ENCODE measurements around the gene ABHD11. TPM values are rescaled to one million over a fixed set of nuclear protein-coding genes. Genes with fewer than 3 reads are reported as not detected.
A peak's percentile ranks its signal among the peaks of the same experiment; 100 is the strongest.

ABHD11 gene
- total RNA-seq, 1 experiment from 2014 or later = 67.7 TPM

DNA sequence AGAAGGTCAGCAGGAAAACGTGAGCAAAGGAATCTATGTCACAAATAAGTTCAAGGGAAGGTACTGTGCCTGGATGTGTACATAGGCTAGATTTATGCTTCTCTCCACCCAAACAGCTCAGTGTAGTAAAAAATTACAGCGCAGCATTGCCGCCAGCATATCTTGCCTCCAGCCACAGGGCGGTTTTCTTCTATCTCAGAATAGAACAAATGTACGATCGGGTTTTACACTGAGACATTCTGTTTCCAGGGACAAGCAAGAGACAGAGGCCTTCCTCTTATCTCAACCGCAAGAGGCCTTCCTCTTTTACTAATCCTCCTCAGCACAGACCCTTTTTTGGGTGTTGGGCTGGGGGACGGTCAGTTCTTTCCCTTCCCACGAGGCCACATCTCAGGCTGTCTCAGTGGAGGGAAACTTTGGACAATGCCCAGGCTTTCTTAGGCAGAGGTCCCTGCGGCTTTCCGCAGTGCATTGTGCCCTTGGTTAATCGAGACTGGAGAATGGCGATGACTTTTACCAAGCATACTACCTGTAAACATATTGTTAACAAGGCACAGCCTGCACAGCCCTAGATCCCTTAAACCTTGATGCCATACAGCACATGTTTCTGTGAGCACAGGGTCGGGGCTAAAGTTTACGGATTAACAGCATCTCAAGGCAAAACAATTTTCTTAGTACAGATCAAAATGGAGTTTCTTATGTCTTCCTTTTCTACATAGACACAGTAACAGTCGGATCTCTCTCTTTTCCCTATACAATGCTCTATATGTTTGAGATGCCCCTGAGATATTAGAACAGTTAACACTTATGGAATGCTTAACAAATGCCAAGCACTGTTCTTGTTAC lies 11.6 kb upstream of the ABHD11 start:
- DNase-seq = no peak
- TF ChIP-seq, protein P1, sequence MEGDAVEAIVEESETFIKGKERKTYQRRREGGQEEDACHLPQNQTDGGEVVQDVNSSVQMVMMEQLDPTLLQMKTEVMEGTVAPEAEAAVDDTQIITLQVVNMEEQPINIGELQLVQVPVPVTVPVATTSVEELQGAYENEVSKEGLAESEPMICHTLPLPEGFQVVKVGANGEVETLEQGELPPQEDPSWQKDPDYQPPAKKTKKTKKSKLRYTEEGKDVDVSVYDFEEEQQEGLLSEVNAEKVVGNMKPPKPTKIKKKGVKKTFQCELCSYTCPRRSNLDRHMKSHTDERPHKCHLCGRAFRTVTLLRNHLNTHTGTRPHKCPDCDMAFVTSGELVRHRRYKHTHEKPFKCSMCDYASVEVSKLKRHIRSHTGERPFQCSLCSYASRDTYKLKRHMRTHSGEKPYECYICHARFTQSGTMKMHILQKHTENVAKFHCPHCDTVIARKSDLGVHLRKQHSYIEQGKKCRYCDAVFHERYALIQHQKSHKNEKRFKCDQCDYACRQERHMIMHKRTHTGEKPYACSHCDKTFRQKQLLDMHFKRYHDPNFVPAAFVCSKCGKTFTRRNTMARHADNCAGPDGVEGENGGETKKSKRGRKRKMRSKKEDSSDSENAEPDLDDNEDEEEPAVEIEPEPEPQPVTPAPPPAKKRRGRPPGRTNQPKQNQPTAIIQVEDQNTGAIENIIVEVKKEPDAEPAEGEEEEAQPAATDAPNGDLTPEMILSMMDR (IDR thresholded peaks at IDR 0.05; ENCODE audit: unreplicated experiment) = no peak
- CTCF ChIA-PET = no interaction called here
- Mint-ChIP-seq H3K4me3 (ENCODE audit: low read depth, unreplicated experiment) (peak overlapping the region; percentile 11), H3K27ac (ENCODE audit: unreplicated experiment) (no peak overlapping the region), H3K4me1 (ENCODE audit: low read depth, unreplicated experiment) (peaks cover 13% of the 10 kb centered on the region), H3K27me3 (ENCODE audit: unreplicated experiment) (no peaks in the 10 kb centered on the region), H3K36me3 (ENCODE audit: insufficient read depth, unreplicated experiment) (peaks cover 10% of the 10 kb centered on the region), H3K9me3 (ENCODE audit: low read depth, unreplicated experiment) (no peaks in the 10 kb centered on the region)
- BruUV-seq (replicated peaks) = no TSS peak
- intact Hi-C loops (cut with micrococcal nuclease; ENCODE audit: unreplicated experiment) = no loop called here

DNA sequence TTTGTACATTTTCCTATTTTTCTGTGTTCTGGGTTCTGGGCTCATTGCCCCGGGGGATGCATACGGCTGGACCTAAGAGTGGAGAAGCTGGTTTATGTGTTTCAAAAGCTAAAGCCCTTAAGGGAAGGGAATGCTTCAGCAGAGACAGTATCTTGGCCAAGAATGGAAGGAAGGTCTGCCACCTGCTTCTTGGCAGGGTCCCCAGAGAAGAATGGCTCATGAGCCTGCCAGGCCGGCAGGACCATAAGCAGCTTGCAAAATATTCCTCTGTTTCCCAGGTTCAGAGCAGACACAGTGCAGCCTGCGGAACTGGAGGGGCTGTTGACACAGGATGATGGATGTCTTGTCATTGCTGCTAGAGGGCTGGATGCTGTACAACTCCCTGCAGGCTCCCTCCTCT lies 7.8 kb upstream of the ABHD11 start:
- intact Hi-C loops (cut with micrococcal nuclease; ENCODE audit: unreplicated experiment) = no loop called here

DNA sequence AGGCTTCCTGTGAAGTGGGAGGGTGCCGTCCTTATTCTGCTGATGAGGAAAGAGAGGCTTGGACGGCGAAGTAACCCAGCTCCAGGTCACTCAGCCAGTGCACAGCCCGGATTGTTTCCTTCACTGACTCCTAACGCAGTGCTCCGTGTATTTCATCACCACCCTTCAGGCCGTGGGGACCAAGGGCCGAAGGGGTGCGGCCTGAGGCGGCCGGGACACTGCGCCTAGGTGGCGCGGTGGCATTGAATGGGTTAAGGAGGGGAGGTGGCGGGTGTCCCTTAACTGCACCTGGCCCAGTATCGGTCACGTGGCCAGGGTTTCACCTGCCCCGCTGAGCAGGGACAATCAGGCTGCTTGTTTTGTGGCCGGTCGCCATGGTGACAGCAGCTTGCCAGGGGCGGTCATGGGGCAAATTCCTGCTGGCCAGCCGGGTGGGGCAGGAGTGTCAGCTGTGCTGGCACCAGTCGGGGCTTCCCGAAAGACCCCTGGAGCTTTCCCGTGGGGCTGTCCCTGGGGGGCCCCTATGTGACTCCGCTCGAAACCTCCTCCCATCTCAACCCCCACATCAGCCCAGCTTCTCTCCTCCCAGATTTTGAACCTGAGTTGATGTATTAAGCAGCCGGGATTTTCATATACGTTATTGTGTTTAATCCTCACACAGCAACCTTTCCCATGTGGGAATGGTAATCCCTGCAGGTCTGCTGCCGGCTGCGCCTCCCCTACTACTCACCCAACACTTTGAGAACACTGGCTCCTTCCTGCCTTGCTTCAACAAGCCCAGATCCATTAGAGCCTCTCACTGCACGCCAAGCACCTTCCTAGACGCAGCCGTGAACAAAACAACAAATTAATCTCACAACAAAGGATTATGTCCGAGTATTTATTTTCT lies 4.4 kb upstream of the ABHD11 start:
- peaks cover 59% of the 10 kb centered on the region for H3K36me3 Mint-ChIP-seq (ENCODE audit: insufficient read depth, unreplicated experiment)
- peak; percentile 97 for DNase-seq
- peak overlapping the region; percentile 98 for H3K27ac Mint-ChIP-seq (ENCODE audit: unreplicated experiment)
- peak overlapping the region; percentile 56 for H3K4me3 Mint-ChIP-seq (ENCODE audit: low read depth, unreplicated experiment)
- intact Hi-C loops (cut with micrococcal nuclease; ENCODE audit: unreplicated experiment) = loop anchor here (2.0 kb wide), 2 partner anchors 88 to 108 kb away; partner anchors contain the start of gene CLDN4
- TF ChIP-seq, protein P1 (IDR thresholded peaks at IDR 0.05; ENCODE audit: unreplicated experiment) = no peak
- BruUV-seq (replicated peaks) = no TSS peak
- H3K9me3 Mint-ChIP-seq (ENCODE audit: low read depth, unreplicated experiment) = no peaks in the 10 kb centered on the region
- H3K27me3 Mint-ChIP-seq (ENCODE audit: unreplicated experiment) = no peaks in the 10 kb centered on the region
- CTCF ChIA-PET = interaction anchor here (0.8 to 1.7 kb wide), 5 partner anchors 14 to 90 kb away, joined by 3 to 4 read pairs (median 3); partner anchors contain the start of gene CLDN3
- H3K4me1 Mint-ChIP-seq (ENCODE audit: low read depth, unreplicated experiment) = peaks cover 29% of the 10 kb centered on the region

More for the DNA sequence above, 7.8 kb upstream of the ABHD11 start:
- H3K4me1 Mint-ChIP-seq (ENCODE audit: low read depth, unreplicated experiment) = peaks cover 40% of the 10 kb centered on the region
- CTCF ChIA-PET = no interaction called here
- peaks cover 46% of the 10 kb centered on the region for H3K36me3 Mint-ChIP-seq (ENCODE audit: insufficient read depth, unreplicated experiment)
- BruUV-seq (replicated peaks) = no TSS peak
- DNase-seq = no peak
- no peak overlapping the region for H3K27ac Mint-ChIP-seq (ENCODE audit: unreplicated experiment)
- H3K9me3 Mint-ChIP-seq (ENCODE audit: low read depth, unreplicated experiment) = no peaks in the 10 kb centered on the region
- H3K4me3 Mint-ChIP-seq (ENCODE audit: low read depth, unreplicated experiment) = no peak overlapping the region
- TF ChIP-seq, protein P1 (IDR thresholded peaks at IDR 0.05; ENCODE audit: unreplicated experiment) = no peak
- H3K27me3 Mint-ChIP-seq (ENCODE audit: unreplicated experiment) = no peaks in the 10 kb centered on the region

DNA sequence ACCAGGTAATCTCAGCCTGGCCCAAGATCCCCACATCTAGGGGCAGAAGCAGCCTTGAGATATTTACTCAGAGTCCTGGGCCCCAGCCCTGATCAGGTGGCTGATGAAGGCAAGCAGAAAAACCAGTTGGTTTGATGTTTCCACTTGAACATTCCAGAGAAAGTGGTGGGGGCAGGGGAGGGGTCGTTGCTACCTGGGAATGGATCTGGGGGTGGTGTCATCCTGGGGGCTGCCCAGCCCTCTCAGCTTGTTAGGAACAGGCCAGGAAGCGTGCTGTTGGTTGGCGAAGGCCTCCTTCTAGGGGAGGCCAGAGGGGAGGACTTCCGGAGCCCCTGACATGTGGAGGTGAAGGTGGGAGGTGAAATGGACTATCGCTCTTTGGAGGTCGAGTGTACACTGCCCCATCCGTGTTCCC lies 3.7 kb upstream of the ABHD11 start:
- BruUV-seq (replicated peaks) = no TSS peak
- peaks cover 66% of the 10 kb centered on the region for H3K36me3 Mint-ChIP-seq (ENCODE audit: insufficient read depth, unreplicated experiment)
- H3K4me3 Mint-ChIP-seq (ENCODE audit: low read depth, unreplicated experiment) = peak overlapping the region; percentile 56
- CTCF ChIA-PET = interaction anchor here (0.9 to 1.7 kb wide), 3 partner anchors 14 to 87 kb away, joined by 3 to 4 read pairs (median 4); partner anchors contain the start of gene CLDN3
- H3K27ac Mint-ChIP-seq (ENCODE audit: unreplicated experiment) = peak overlapping the region; percentile 98
- TF ChIP-seq, protein P1 (IDR thresholded peaks at IDR 0.05; ENCODE audit: unreplicated experiment) = no peak
- peaks cover 29% of the 10 kb centered on the region for H3K4me1 Mint-ChIP-seq (ENCODE audit: low read depth, unreplicated experiment)
- peak; percentile 62 for DNase-seq
- no peaks in the 10 kb centered on the region for H3K27me3 Mint-ChIP-seq (ENCODE audit: unreplicated experiment)
- H3K9me3 Mint-ChIP-seq (ENCODE audit: low read depth, unreplicated experiment) = no peaks in the 10 kb centered on the region
- intact Hi-C loops (cut with micrococcal nuclease; ENCODE audit: unreplicated experiment) = loop anchor here (2.0 kb wide), 2 partner anchors 88 to 108 kb away; partner anchors contain the start of gene CLDN4

All from Calu3 (cell line).